Sigmoid colon (tissue), 4 donors: ENCODE measurements around the gene PRMT5.

ENCODE experiments used
- EP300 ChIP-seq, 4 donors: sonication (generic); formaldehyde crosslinking; IDR thresholded peaks; one replicate each; pipeline ENCODE4 v1.6.1; 2017; ENCODE audit warnings: antibody characterized with exemption in 4 of 4
- POLR2A ChIP-seq, 2 donors: fragments of 450-650 bp; IDR thresholded peaks; one replicate each; pipeline ENCODE4 v1.6.1; 2016; ENCODE audit warnings: antibody characterized with exemption in 2 of 2, mild to moderate bottlenecking in 2 of 2, moderate library complexity in 2 of 2
- POLR2AphosphoS5 ChIP-seq, 4 donors: sonication (generic); formaldehyde crosslinking; IDR thresholded peaks; one replicate each; pipeline ENCODE4 v1.6.1; 2017; ENCODE audit warnings: antibody characterized with exemption in 4 of 4
- TF ChIP-seq, protein P1 (sequence below), 4 experiments: fragments of 450-650 bp in 3 of 4; fragments of 200-600 bp in 1 of 4; IDR thresholded peaks; one replicate each; pipeline ENCODE4 v1.5.1; 2016 to 2019; ENCODE audit warnings: antibody characterized with exemption in 4 of 4, mild to moderate bottlenecking in 3 of 4, moderate library complexity in 2 of 4

DNA sequence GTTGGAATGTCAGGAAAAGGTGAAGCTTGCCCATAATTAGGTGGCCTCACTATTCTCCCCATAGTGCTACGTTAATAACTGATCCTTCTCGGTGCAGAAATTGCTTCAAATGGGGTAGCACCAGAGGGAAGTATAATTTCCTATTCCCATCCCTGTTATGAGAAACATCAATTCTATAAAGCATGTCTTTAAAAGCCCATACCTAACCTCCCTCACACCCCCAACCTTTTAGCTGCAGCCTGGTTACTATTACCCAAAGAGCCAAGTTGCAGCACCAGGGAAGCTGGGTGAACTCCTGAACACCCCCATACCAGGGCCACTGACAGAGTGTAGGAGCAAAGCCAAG, 25.5 kb downstream of the PRMT5 start:
- TF ChIP-seq, protein P1, sequence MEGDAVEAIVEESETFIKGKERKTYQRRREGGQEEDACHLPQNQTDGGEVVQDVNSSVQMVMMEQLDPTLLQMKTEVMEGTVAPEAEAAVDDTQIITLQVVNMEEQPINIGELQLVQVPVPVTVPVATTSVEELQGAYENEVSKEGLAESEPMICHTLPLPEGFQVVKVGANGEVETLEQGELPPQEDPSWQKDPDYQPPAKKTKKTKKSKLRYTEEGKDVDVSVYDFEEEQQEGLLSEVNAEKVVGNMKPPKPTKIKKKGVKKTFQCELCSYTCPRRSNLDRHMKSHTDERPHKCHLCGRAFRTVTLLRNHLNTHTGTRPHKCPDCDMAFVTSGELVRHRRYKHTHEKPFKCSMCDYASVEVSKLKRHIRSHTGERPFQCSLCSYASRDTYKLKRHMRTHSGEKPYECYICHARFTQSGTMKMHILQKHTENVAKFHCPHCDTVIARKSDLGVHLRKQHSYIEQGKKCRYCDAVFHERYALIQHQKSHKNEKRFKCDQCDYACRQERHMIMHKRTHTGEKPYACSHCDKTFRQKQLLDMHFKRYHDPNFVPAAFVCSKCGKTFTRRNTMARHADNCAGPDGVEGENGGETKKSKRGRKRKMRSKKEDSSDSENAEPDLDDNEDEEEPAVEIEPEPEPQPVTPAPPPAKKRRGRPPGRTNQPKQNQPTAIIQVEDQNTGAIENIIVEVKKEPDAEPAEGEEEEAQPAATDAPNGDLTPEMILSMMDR (IDR thresholded peaks at IDR 0.05) = no peak
- no peak for TF ChIP-seq POLR2AphosphoS5 (IDR thresholded peaks at IDR 0.05)
- TF ChIP-seq POLR2A (IDR thresholded peaks at IDR 0.05) = no peak
- no peak for TF ChIP-seq EP300 (IDR thresholded peaks at IDR 0.05)
